Measurements from ENCODE around the gene PHC2. TPM values are rescaled to one million over a fixed set of nuclear protein-coding genes. Genes with fewer than 3 reads are reported as not detected.

Gene PHC2
- total RNA-seq, 1 experiment from 2014 or later: 9.4 TPM

DNA sequence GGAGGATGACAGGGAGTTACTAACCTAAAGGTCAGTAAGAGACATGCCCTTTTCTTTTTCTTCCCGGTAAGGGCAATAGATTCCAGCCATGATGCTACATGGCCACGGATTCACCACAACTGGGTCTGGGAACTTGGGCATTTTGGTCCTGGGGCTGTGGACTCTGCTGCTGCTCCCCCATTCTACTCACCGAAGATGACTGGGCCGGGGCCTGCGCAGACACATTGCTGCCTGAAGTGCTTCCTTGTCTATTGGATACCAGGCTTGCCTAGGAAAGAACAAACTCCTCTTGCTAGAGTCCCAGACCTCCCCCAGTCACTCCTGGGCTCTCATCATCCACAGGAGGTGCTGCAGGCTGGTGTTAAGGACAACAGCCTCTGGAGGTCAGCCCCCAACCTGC lies 60.1 kb downstream of the PHC2 start:
- Histone ChIP-seq H4K8ac (replicated peaks; ENCODE audit: insufficient read length, low read depth, low read length) (no peak overlapping the region), H3K23me2 (ENCODE audit: insufficient read length, low read depth, low read length, poor library complexity, severe bottlenecking) (no peaks in the 10 kb centered on the region), H3K9ac (ENCODE audit: extremely low read depth, insufficient read length, low read length) (no peak overlapping the region), H3K4me1 (ENCODE audit: insufficient read depth, low read length) (no peaks in the 10 kb centered on the region), H2BK12ac (ENCODE audit: insufficient read length, low read depth, low read length) (no peak overlapping the region), H3K27ac (ENCODE audit: insufficient read length, low read depth, low read length) (no peak overlapping the region), H3K23ac (ENCODE audit: insufficient read length, low read depth, low read length) (no peak overlapping the region), H2BK15ac (ENCODE audit: low read depth, low read length) (no peak overlapping the region), H3T11ph (ENCODE audit: low read length) (no peak overlapping the region), H2BK20ac (ENCODE audit: low read depth, low read length, poor library complexity, severe bottlenecking) (no peak overlapping the region), H2BK5ac (ENCODE audit: insufficient read length, low read length) (no peak overlapping the region), H3K79me2 (ENCODE audit: insufficient read depth, low read length) (no peaks in the 10 kb centered on the region), H2BK120ac (ENCODE audit: low read depth, low read length, poor library complexity, severe bottlenecking) (no peak overlapping the region), H3K79me1 (ENCODE audit: insufficient read depth, low read depth, low read length, poor library complexity, severe bottlenecking) (no peaks in the 10 kb centered on the region), H4K91ac (ENCODE audit: insufficient read length, low read depth, low read length) (no peak overlapping the region), H3K18ac (ENCODE audit: insufficient read length, low read depth, low read length) (no peak overlapping the region), H3K14ac (ENCODE audit: insufficient read depth, low read length) (no peak overlapping the region), H4K5ac (ENCODE audit: insufficient read length, low read depth, low read length) (no peak overlapping the region), H4K20me1 (ENCODE audit: control insufficient read depth, insufficient read depth, insufficient read length) (no peaks in the 10 kb centered on the region), H3K56ac (ENCODE audit: insufficient read length, low read depth, low read length) (no peak overlapping the region), H3K9me3 (ENCODE audit: control insufficient read depth, low read depth, low read length) (no peaks in the 10 kb centered on the region), H3K4me2 (ENCODE audit: insufficient read depth, insufficient read length, low read length) (no peak overlapping the region), H2AK5ac (ENCODE audit: insufficient read length, low read length) (no peak overlapping the region), H3K4ac (ENCODE audit: low read depth, low read length) (no peak overlapping the region), H3K27me3 (ENCODE audit: insufficient read depth, low read length) (no peaks in the 10 kb centered on the region), H2AFZ (ENCODE audit: low read length) (no peak overlapping the region)
- Mint-ChIP-seq H3K4me1 (peaks cover 15 to 24% of the 10 kb centered on the region in 2 experiments), H3K9me3 (peaks cover 0 to 2% of the 10 kb centered on the region in 2 experiments; a peak in 1 of 5 replicates), H3K36me3 (ENCODE audit: insufficient read depth in 1 of 3, low read depth in 3 of 3) (peaks cover 0 to 3% (median 0%) of the 10 kb centered on the region in 3 experiments; a peak in 1 of 7 replicates), H3K4me3 (no peak overlapping the region), H3K27me3 (ENCODE audit: low read depth) (peaks cover 12% of the 10 kb centered on the region), H3K27ac (no peak overlapping the region)
- DNase-seq: no peak
- WGBS (ENCODE audit: extremely low coverage, insufficient read length, low lambda C conversion rate): no CpG with 5 or more reads among the region's 5 CpGs
- TF ChIP-seq, protein P1, sequence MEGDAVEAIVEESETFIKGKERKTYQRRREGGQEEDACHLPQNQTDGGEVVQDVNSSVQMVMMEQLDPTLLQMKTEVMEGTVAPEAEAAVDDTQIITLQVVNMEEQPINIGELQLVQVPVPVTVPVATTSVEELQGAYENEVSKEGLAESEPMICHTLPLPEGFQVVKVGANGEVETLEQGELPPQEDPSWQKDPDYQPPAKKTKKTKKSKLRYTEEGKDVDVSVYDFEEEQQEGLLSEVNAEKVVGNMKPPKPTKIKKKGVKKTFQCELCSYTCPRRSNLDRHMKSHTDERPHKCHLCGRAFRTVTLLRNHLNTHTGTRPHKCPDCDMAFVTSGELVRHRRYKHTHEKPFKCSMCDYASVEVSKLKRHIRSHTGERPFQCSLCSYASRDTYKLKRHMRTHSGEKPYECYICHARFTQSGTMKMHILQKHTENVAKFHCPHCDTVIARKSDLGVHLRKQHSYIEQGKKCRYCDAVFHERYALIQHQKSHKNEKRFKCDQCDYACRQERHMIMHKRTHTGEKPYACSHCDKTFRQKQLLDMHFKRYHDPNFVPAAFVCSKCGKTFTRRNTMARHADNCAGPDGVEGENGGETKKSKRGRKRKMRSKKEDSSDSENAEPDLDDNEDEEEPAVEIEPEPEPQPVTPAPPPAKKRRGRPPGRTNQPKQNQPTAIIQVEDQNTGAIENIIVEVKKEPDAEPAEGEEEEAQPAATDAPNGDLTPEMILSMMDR (conservative IDR thresholded peaks at IDR 0.05): no peak

All from H9 (cell line).